GM06990 (cell line): Measurements from ENCODE around the gene PSAP.

ENCODE experiments used
- DNase-seq: peaks from one replicate; pipeline ENCODE4 v3.0.0-alpha.2; 2011; ENCODE audit not compliant: insufficient read length; ENCODE audit errors: extremely low read depth
- H3K27me3 ChIP-seq: replicated peaks from 2 replicates; pipeline ENCODE4 v1.6.0; 2011; ENCODE audit warnings: low read length; ENCODE audit not compliant: control insufficient read depth, insufficient read depth
- H3K36me3 ChIP-seq: 2 replicates; pipeline ENCODE4 v1.5.1; 2011; ENCODE audit warnings: low read length; ENCODE audit not compliant: control insufficient read depth, insufficient read depth
- H3K4me3 ChIP-seq: replicated peaks from 2 replicates; pipeline ENCODE4 v1.5.1; 2011; ENCODE audit warnings: low read depth, mild to moderate bottlenecking, control low read depth, low read length
- CTCF ChIP-seq: IDR thresholded peaks from 2 replicates; pipeline ENCODE4 v1.5.1; 2011; ENCODE audit warnings: low read length, control low read depth, mild to moderate bottlenecking, inconsistent platforms; ENCODE audit not compliant: insufficient read depth, poor library complexity, severe bottlenecking

Gene PSAP

DNA sequence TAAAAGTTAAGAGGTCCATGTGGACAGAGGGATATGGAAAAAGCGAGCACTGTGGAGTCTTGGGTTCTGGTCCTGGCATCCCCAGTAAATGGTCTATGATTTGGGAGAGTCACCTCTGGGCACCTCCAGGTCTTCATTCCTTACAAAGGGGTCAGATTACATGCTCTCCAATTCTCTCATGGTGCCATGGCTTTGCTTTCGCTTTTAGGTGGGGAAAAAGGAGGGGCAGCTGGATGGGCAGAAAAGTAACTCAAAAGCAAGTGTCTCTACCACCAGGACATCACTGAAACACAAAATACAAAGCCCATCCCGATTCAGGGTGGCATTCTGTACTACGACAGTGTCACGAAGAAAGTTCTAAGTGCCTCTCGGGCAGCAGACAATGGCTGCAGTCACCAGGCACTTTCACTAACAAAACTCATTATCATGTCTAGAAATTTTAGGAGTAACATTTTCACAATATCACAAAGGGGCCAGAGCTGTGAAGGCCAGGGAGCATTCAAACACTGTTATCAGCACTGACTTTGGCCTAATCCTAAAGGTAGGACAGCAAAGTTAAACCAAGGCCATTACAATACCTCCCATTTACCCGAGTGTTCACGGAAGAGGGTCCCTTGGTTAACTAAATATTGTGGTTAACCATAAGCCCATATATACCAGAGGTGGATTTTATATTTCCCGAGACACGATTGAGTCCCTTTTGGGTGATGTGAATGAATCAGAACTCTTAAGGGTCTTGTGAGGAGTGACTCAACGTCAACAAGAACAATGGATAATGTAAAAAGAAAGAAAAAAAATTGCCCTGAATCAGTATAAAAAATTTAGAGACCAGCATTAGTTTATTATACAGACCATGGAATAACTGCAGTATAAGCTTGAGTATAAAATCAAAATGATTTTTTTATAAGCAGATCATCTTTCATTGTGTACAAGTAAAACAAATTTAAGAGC, 2.5 kb downstream of the PSAP start:
- no peak for TF ChIP-seq CTCF
- Histone ChIP-seq H3K27me3 (no peaks in the 10 kb centered on the region), H3K4me3 (no peak overlapping the region), H3K36me3 (no peaks in the 10 kb centered on the region)
- no peak for DNase-seq

DNA sequence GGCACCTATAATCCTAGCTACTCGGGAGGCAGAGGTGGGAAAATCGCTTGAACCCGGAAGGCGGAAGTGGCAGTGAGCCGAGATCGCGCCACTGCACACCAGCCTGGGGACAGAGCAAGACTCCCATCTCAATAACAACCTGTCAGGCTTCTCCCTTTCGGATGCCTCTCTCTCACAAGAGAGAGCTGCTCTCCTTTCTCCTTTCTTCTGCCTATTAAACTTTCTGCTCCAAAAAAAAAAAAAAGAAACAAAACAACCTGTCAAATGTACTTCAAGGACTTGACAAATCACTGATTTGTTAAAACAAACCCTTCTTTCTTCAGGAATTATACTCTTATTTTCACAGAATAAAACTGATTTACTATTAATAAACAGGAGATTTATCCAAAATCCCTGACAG, 3.6 kb downstream of the PSAP start:
- no peak for TF ChIP-seq CTCF
- no peak for DNase-seq
- H3K36me3 ChIP-seq, result no peaks in the 10 kb centered on the region
- no peaks in the 10 kb centered on the region for H3K27me3 ChIP-seq
- H3K4me3 ChIP-seq, result no peak overlapping the region

- no peak for TF ChIP-seq CTCF
Observed at GRCh38 chr10:71846816-71847215, 4.2 kb downstream of the PSAP start.

GRCh38 chr10:71845410-71846405, 5.3 kb downstream of the PSAP start:
- DNase-seq, result no peak
- TF ChIP-seq CTCF, result no peak
- Histone ChIP-seq H3K4me3 (no peak overlapping the region), H3K36me3 (no peaks in the 10 kb centered on the region), H3K27me3 (no peaks in the 10 kb centered on the region)

More at GRCh38 chr10:71846816-71847215, 4.2 kb downstream of the PSAP start:
- H3K4me3 ChIP-seq, result no peak overlapping the region
- H3K36me3 ChIP-seq, result no peaks in the 10 kb centered on the region
- no peaks in the 10 kb centered on the region for H3K27me3 ChIP-seq
- no peak for DNase-seq

DNA sequence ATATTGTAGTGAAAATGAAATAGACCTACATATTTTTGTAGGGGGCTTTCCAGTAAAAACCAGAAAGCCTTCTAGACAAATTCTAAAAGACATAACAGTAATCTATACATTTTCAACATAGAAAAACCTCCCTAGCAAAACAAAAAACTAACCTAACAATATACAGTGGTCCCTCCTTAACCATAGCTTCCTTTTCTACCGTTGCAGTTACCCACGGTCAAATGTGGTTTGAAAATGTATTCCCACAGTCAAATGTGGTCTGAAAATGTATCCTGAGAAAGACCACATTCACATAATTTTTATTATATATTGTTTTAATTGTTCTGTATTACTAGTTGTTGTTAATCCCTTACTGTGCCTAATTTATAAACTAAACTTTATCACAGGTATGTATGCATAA, 6.4 kb downstream of the PSAP start:
- Histone ChIP-seq H3K4me3 (no peak overlapping the region), H3K36me3 (no peaks in the 10 kb centered on the region), H3K27me3 (no peaks in the 10 kb centered on the region)
- no peak for DNase-seq
- no peak for TF ChIP-seq CTCF
